22Rv1 (cell line): Measurements from ENCODE around the gene RETREG1.
A peak's percentile ranks its signal among the peaks of the same experiment; 100 is the strongest.

ENCODE experiments used
- H3K27ac ChIP-seq: fragments of 450-650 bp; 2 replicates; pipeline ENCODE4 v1.5.1; 2017
- ZFX ChIP-seq: fragments of 450-650 bp; IDR thresholded peaks from 2 replicates; pipeline ENCODE4 v1.6.1; 2017; ENCODE audit warnings: antibody characterized with exemption, borderline replicate concordance
- TF ChIP-seq, protein P1 (sequence below): fragments of 450-650 bp; IDR thresholded peaks from 2 replicates; pipeline ENCODE4 v1.5.1; 2017; ENCODE audit warnings: mild to moderate bottlenecking

RETREG1 gene

GRCh38 chr5:16563686-16564085, 53.1 kb downstream of the RETREG1 start:
- no peak overlapping the region for H3K27ac ChIP-seq
- no peak for TF ChIP-seq ZFX
- TF ChIP-seq, protein P1, sequence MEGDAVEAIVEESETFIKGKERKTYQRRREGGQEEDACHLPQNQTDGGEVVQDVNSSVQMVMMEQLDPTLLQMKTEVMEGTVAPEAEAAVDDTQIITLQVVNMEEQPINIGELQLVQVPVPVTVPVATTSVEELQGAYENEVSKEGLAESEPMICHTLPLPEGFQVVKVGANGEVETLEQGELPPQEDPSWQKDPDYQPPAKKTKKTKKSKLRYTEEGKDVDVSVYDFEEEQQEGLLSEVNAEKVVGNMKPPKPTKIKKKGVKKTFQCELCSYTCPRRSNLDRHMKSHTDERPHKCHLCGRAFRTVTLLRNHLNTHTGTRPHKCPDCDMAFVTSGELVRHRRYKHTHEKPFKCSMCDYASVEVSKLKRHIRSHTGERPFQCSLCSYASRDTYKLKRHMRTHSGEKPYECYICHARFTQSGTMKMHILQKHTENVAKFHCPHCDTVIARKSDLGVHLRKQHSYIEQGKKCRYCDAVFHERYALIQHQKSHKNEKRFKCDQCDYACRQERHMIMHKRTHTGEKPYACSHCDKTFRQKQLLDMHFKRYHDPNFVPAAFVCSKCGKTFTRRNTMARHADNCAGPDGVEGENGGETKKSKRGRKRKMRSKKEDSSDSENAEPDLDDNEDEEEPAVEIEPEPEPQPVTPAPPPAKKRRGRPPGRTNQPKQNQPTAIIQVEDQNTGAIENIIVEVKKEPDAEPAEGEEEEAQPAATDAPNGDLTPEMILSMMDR: no peak

DNA sequence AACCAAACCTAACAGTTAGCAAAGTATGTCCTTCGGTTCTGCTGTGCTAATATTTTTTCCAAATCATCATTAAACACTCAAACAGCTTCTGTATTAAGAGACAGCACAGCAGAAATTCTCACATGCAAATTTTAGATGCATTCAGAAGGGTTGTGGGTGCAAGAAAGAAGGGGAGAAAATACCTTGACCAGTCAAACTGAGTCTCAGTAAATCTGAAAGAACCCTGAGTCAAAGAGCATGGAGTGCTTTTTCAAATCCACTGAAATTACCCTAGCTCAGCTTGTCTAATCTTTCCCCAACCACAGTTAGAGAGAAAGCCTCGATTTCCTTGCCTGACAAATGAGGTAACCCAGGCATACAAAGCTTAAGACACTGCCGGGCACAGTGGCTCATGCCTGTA, 55.1 kb downstream of the RETREG1 start:
- no peak overlapping the region for H3K27ac ChIP-seq
- TF ChIP-seq, protein P1: no peak
- TF ChIP-seq ZFX: no peak

DNA sequence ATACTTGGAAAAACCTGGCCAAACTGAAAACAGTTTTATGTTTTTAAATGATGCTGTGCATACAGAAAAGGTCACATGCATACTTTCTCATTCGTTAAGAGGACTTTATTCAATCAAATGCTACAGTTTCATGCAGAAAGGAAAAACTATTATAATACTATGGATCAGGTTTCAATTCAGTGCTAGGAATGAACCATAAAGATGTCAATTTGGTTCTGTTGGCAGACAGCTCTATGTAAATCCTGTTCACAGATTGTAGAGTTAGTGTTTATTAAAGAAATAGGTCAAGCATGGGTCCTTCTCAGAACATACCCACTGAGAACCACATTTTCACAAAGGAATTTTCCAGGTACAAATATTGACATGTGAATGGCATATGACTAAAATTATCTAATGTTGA, 57.1 kb downstream of the RETREG1 start:
- TF ChIP-seq, protein P1: no peak
- no peak for TF ChIP-seq ZFX
- no peak overlapping the region for H3K27ac ChIP-seq

- TF ChIP-seq, protein P1: no peak
- no peak for TF ChIP-seq ZFX
- H3K27ac ChIP-seq: no peak overlapping the region
These were observed 57.7 kb downstream of the RETREG1 start for GRCh38 chr5:16558984-16559629.

GRCh38 chr5:16557477-16557876, 59.3 kb downstream of the RETREG1 start:
- no peak overlapping the region for H3K27ac ChIP-seq
- TF ChIP-seq, protein P1: no peak
- TF ChIP-seq ZFX: no peak

DNA sequence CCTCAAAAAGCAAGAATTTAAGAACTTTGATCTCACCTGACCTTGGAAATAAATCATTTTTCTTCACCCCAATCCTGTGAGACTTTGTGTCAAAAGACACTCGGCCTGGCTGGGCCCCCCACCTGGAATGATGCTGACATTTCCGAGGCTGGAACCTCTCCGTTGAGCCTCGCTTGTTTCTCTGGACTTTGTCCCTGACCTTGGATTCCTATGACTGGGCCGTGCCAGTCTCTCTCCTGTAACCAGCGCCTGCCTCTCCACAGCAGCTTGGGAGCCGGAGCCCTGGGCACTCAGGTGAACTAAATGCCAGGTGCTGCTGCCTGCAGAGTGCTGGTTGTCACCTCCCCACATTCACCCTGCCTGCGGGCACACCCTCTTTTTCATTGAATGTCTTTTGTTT, 62.7 kb downstream of the RETREG1 start:
- TF ChIP-seq ZFX: no peak
- TF ChIP-seq, protein P1: no peak
- H3K27ac ChIP-seq: no peak overlapping the region

GRCh38 chr5:16552666-16553343, 64.0 kb downstream of the RETREG1 start:
- TF ChIP-seq ZFX: no peak
- TF ChIP-seq, protein P1: peak; percentile 92
- no peak overlapping the region for H3K27ac ChIP-seq
